DMS 273 (cell line): ENCODE measurements around the gene CHPF.

Source experiments
- DNase-seq: peaks from one replicate; lab custom pipeline; 2025; ENCODE audit not compliant: unreplicated experiment; lab: John Stamatoyannopoulos, UW

CHPF gene

DNA sequence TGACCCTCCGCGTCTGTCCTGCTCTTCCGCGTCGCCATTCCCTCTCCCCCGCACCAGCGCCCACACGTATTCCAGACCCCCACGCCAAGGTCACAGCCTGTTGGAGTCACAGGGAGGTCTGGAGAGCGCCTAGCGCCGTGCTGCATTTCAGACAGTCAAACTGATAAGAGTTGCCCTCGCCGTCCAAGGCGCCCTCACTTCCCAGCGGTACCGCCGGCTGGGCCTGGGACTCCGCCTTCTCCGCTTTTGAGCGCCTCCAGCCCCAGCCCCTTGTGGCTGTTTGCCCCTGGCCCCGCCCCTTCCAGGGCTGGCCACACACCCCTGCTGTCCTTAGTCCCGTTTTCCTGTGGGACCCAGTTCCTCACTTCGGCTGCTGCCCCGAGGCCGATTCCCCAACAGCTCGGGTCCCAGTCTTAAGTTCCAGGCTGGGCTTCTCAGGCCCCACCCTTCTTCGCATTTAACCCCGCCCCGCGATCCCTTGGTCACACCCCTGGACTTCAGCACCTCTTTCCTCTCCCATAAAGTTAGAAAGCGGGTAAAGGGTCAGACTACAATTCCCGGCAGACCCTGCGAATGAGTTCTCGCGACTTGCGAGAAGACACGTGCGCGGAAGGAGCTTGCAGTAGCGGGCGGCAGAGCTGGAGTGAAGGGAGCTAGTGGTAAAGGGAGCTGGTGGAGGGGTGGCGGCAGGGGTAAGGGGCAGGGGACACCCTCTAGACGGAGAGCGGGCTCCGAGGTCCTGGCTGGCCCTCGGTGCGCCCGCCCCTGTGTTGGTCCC lies 45.1 kb downstream of the CHPF start, which contains the start of gene GMPPA:
TSS of gene GMPPA (plus strand) at position 612 of the 778 bp plus-strand sequence. CDS start 1,085 bp downstream, outside the sequence.
- DNase-seq: peak; percentile 99

DNA sequence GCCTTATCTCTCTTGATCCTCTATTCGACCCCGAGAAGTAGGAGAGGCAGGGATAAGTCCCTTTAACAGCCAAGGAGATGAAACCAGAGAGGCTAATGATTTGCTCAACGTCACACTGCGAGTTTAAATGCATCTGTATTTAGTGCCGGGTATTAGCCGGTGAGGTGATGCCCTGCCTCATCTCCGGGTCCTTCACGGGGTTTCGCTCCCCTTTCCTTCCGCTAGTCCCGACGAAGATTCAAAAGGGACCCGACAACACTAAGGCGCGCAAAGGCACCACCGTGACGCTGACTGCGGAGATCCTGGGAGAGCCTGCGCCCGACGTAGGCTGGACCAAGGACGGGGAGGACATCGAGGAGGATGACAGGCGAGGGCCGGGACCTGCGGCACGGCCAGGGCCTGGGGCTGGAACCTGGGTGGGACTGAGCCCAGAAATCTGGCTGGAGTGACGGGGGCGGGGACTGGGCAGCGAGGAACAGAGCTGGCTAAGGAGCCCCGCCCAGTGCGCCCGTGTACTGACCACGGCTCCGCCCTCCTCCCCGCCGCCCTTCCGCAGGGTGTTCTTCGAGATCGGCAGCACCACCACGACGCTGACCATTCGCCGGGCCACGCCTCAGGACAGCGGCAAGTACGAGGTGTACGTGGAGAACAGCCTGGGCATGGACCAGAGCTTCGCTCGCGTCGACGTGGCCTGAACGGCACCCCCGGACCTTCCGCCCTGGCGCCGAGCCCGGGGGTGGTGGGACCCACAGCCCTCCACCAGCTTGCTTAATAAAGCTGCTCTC lies 45.9 kb downstream of the CHPF start:
- peak; percentile 54 for DNase-seq

DNA sequence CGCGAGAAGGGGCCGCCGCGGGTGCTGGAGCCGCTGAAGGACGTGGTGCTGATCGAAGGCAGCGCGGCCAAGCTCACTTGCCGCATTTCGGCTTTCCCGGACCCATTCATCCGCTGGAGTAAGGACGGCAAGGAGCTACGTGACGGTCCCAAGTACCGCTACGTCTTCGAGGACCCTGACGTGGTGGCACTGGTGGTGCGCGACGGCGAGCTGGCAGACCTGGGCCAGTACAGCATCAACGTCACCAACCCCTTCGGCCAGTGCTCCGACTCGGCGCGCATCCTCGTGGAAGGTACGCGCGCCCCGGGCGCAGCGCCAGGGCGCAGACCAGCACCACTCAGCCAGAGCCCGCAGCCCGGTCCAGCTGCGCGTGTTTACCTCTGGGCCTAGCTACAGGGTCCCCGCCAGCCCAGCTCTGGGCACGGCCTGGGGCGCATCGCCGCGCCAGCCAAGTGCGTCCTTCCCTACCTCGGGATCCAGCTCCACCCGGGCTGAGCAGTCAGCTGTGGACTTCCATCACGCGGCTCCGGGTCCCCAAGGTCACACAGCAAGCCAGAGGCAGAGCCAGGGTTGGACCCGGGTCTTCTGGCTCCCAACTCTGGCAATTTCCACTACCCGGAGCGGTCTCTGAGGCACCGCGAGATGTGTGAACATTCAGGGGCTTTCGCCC lies 46.6 kb downstream of the CHPF start:
- no peak for DNase-seq

DNA sequence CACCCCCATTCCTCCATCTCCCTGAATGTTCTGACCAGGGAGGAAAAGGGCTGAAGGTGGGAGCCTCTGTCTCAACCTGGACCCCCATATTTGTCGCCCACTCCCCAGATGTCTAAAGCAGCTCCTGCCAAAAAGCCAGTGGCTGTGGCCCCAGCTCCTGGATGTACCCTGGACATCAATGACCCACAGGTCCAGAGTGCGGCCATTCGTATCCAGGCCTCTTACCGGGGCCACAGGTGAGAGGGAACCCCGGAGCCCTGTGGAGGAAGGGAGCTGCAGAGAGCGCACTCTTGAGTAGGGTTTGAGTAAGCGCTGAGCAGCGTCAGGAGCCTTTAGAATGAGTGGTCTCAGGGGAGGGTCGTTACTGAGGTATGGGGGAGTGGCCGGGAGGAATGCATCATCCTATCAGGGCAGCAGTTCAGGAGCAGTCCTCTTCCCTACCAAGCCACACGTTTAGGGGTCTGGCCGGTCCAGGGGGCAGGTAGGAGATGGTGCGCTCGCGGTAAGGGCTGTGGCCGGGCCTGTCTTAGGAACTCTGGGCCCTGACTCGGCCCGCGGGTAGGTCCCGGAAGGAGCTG lies 47.3 kb downstream of the CHPF start:
- DNase-seq: no peak

DNA sequence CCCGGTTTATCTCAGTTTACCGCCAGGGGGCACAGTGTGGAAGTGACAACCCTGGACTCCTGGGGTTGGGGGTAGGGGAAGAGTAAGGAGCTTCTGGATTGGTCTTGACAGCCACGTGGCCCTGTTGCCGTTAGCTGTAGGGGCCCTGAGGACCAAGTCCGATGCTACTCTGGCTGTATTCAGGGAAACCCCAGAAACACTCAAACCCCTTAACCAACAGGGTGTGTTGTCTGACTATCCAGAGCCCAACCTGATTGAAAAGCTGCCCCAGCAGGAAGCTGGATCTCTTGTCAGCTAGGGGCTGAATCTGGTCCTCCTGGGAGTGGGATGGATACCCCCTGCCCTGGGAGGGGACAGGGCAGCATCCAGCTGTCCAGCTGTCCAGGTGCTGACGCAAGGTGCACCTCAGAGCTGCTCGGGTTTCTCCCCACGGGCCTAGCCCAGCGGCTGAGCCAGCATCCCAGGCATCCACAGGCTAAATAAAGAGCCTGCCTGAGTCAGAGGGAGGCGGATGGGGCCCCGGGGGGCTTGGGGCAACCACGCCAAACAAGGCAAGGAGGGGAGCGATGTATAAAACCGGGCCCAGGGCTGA lies 48.0 kb downstream of the CHPF start:
- DNase-seq: peak; percentile 95

DNA sequence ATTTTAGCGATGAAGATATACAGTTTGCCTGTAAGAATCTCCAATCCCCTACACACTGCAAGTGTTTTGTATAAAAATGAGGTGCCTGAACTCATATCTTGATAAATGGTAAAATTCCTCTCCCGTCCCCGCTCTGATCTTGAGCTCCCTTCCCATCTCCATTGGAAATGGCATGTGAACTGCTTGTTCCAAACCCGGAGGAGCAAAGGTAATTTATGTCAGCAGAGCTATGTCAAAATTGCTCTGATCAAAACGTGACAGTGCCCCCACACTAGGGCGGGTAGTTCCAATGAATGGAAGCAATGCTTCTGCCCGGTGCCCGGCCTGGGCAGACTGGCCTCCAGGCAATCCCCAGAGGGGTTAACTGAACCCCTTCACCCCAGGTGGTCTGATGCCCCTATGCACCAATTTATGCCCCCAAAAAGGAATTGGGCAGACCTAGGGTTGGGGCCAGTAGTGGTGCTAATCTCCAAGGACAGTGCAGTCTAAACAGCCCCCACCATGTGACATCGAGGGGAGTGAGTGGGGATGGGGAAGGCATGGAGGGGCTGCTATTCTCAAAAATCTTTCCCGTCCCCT lies 48.6 kb downstream of the CHPF start:
- peak; percentile 33 for DNase-seq

DNA sequence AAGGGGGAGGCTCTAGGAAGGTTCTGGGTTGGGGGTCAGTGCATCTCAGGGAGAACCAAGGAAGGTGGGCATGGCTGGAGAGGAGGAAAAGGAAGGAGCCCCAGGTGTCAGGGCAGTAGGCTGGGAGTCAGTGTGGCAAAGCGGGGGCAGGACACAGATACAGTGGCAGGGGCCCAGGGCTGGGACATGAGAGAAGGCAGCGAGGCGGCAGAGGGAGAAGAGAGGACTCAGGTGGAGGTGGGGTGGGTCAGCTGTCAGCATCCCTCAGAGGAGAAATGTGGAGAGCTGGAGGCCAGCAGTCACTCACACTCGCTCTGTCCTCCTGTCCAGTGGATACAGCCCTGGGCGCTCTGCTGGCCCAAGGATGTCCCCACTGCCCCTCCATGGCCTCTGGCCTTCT lies 50.5 kb downstream of the CHPF start:
- DNase-seq: no peak

DNA sequence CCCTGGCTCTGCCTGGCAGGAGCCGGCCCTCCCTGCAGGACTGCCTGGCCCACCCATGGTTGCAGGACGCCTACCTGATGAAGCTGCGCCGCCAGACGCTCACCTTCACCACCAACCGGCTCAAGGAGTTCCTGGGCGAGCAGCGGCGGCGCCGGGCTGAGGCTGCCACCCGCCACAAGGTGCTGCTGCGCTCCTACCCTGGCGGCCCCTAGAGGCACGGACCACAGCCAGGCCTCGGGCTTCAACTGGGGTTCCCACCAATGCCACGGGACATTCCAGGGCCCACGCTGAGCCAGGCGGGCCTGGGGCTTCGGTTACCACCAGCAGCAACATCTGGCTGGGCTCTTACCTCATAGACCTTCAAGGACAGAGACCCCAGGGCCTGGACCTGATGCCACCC lies 51.0 kb downstream of the CHPF start:
- no peak for DNase-seq

DNA sequence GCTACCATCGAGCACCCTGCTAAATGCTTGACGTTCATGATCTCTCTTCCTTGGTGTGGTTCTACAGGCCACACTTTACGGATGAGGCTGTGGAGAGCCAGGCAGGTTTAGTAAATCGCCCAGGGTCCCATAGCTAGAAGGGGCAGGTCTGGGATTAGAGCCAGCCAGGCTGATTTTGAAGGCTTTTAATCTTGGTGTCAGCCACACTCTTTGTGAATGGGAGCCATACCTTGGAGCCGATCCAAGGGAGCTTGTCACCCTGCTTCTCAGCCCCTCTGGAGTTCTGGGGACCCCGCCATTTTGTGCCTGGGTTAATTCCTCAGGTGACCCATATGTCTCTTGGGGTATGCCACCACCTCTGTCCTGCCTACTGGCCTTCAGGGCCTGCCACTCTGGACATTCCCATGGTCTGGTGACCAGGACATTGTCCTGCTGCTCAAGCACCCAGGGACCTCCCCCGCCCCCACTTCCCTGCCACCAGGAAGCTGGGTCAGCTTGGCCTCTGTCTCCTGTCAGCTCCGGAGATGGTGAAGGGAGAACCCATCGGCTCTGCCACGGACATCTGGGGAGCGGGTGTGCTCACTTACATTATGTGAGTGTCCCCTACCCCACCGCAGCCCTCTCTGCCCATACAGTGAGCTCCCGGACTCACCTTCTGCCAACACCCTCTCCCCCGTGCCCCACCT lies 52.2 kb downstream of the CHPF start:
- DNase-seq: no peak

DNA sequence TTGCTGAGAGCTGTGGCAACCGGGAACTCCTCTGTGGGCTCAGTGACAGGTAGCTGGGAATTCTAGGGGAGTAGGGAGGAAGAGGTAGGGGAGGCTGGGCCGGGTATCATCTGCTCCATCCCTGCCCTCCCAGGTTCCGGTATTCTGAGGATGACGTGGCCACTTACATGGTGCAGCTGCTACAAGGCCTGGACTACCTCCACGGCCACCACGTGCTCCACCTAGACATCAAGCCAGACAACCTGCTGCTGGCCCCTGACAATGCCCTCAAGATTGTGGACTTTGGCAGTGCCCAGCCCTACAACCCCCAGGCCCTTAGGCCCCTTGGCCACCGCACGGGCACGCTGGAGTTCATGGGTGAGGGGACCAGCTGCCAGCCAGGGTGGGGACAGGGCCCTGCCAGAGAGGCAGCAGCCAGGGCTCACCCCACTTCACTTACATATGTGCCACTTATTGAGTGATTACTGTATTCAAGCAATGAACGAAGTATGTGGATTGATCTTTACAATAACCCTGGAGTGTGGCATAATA lies 52.9 kb downstream of the CHPF start:
- DNase-seq: no peak

DNA sequence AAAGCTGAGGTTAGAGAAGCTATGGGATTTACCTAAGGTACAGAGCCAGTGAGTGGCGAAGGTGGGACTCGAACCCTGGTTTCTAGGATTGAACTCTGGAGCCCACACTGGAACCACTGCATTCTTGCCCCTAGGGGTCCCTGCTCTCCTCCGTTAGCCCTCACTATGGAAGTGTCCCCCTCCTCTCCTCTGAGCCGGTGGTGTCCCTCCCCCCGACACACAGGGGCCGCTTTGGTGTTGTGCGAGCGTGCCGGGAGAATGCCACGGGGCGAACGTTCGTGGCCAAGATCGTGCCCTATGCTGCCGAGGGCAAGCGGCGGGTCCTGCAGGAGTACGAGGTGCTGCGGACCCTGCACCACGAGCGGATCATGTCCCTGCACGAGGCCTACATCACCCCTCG lies 53.4 kb downstream of the CHPF start:
- peak; percentile 27 for DNase-seq

DNA sequence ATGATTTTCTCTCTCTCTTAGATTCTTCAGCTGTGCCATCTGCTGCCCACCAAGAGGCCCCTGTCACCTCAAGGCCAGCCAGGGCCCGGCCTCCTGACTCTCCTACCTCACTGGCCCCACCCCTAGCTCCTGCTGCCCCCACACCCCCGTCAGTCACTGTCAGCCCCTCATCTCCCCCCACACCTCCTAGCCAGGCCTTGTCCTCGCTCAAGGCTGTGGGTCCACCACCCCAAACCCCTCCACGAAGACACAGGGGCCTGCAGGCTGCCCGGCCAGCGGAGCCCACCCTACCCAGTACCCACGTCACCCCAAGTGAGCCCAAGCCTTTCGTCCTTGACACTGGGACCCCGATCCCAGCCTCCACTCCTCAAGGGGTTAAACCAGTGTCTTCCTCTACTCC lies 54.3 kb downstream of the CHPF start:
- DNase-seq: no peak
